RWPE2 (cell line): Measurements from ENCODE around the gene ATP6V1B1.

ENCODE experiments used
- ATAC-seq: fragments of 200-7000 bp; cut with Tn5 transposase; 3 replicates; pipeline ENCODE4 v1.9.1; 2021; ENCODE audit warnings: low read depth
- DNase-seq: peaks from one replicate; pipeline ENCODE4 v3.0.0-alpha.2; 2020; ENCODE audit warnings: low spot score
- H3K27ac ChIP-seq: fragments of 450-650 bp; 2 replicates; pipeline ENCODE4 v1.5.1; 2017; ENCODE audit warnings: mild to moderate bottlenecking; ENCODE audit not compliant: poor library complexity, severe bottlenecking
- H3K27me3 ChIP-seq: fragments of 250-450 bp; sonication (Bioruptor Pico); 2 replicates; pipeline ENCODE4 v1.5.1; 2021; ENCODE audit warnings: mild to moderate bottlenecking, moderate library complexity; ENCODE audit not compliant: insufficient read depth, poor library complexity, severe bottlenecking
- H3K36me3 ChIP-seq: fragments of 250-450 bp; sonication (Bioruptor Pico); 2 replicates; pipeline ENCODE4 v1.5.1; 2020; ENCODE audit warnings: low read depth, mild to moderate bottlenecking, moderate library complexity
- H3K4me1 ChIP-seq: fragments of 250-450 bp; sonication (Bioruptor Pico); 2 replicates; pipeline ENCODE4 v1.5.1; 2021; ENCODE audit warnings: mild to moderate bottlenecking, moderate library complexity; ENCODE audit not compliant: insufficient read depth, poor library complexity, severe bottlenecking
- H3K4me3 ChIP-seq: fragments of 250-450 bp; sonication (Bioruptor Pico); 2 replicates; pipeline ENCODE4 v1.5.1; 2021; ENCODE audit warnings: mild to moderate bottlenecking, moderate library complexity; ENCODE audit not compliant: severe bottlenecking
- H3K9me3 ChIP-seq: fragments of 250-450 bp; sonication (Bioruptor Pico); 2 replicates; pipeline ENCODE4 v1.5.1; 2021; ENCODE audit warnings: mild to moderate bottlenecking, moderate library complexity; ENCODE audit not compliant: severe bottlenecking
- TF ChIP-seq, protein P1 (sequence below): fragments of 450-650 bp; IDR thresholded peaks from one replicate; pipeline ENCODE4 v1.5.1; 2017; ENCODE audit warnings: mild to moderate bottlenecking, moderate library complexity; ENCODE audit not compliant: poor library complexity, severe bottlenecking

Gene ATP6V1B1

DNA sequence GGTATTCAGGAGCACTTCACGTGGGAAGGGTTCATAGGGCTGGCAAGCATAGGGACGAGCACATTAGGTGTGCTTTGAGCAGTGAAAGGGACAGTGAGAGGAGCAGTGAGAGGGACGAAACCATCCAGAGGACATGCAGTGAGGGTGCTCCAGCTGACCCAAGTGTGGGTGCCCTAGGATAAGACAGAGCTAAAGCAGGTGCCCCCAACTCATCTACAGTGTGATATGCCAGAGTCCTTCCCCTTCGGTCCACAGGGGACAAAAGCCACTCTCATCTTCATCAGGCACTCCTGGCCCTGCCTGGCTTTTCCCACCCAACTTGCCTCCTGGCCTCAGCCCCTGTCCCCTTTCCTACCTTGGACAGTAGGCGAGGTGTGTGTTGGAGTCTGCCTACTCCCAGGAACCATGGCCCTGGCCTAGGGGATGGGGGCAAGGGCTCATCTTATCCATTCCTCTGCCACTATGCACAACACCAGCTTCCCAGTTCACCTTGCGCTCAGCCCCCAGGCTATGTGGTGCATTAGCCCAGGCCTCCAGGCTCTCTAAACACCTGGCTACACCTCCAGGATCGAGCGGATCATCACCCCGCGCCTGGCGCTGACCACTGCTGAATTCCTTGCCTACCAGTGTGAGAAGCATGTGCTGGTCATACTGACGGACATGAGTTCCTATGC lies 26.6 kb downstream of the ATP6V1B1 start:
- H3K9me3 ChIP-seq = no peaks in the 10 kb centered on the region
- H3K27me3 ChIP-seq = peaks cover 17% of the 10 kb centered on the region
- H3K36me3 ChIP-seq = no peaks in the 10 kb centered on the region
- H3K27ac ChIP-seq = no peak overlapping the region
- TF ChIP-seq, protein P1, sequence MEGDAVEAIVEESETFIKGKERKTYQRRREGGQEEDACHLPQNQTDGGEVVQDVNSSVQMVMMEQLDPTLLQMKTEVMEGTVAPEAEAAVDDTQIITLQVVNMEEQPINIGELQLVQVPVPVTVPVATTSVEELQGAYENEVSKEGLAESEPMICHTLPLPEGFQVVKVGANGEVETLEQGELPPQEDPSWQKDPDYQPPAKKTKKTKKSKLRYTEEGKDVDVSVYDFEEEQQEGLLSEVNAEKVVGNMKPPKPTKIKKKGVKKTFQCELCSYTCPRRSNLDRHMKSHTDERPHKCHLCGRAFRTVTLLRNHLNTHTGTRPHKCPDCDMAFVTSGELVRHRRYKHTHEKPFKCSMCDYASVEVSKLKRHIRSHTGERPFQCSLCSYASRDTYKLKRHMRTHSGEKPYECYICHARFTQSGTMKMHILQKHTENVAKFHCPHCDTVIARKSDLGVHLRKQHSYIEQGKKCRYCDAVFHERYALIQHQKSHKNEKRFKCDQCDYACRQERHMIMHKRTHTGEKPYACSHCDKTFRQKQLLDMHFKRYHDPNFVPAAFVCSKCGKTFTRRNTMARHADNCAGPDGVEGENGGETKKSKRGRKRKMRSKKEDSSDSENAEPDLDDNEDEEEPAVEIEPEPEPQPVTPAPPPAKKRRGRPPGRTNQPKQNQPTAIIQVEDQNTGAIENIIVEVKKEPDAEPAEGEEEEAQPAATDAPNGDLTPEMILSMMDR = no peak
- DNase-seq = no peak
- no peaks in the 10 kb centered on the region for H3K4me1 ChIP-seq
- H3K4me3 ChIP-seq = no peak overlapping the region
- ATAC-seq = no peak

DNA sequence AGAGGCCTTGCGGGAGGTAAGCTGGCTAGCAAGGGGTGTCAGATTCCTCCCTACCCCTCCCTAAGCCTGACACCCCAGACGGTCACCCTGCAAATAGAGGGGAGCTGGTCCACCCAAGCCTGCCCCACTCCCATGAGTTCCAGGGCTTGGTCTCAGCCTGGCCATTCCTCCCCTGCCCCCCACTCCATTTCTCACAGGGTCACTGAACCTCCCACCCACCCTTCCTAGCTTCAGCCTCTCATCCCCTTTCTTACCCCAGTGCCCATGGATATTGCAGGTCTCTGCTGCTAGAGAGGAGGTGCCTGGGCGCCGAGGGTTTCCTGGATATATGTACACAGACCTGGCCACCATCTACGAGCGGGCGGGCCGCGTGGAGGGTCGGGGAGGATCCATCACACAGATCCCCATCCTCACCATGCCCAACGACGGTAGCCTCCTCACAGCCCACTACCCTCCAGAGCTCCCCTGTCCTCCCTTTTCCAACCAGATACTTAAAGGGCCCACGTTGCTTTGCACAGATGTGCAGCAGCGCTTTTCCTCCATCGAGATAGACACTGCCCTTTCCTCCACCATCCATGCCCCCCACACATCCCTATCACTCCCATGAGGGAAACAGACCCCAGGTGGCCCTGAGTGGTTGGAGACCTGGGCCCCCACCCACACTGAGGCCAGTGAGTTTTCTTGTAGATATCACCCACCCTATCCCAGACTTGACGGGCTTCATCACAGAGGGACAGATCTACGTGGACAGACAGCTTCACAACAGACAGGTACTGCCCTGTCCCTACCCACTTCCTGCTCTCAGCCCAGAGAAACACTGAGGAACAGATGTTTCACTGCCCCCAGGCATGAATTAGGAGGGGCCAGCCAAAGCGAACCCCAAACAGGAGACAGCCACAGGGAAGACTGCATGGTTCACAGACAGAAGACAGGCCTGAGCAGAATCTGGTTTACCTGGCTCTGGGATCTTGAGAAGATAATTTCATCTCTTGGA lies 27.5 kb downstream of the ATP6V1B1 start:
- TF ChIP-seq, protein P1 = no peak
- no peak for DNase-seq
- ATAC-seq = no peak
- no peak overlapping the region for H3K27ac ChIP-seq
- H3K4me1 ChIP-seq = no peaks in the 10 kb centered on the region
- H3K36me3 ChIP-seq = no peaks in the 10 kb centered on the region
- H3K27me3 ChIP-seq = peaks cover 17% of the 10 kb centered on the region
- H3K9me3 ChIP-seq = no peaks in the 10 kb centered on the region
- H3K4me3 ChIP-seq = no peak overlapping the region

DNA sequence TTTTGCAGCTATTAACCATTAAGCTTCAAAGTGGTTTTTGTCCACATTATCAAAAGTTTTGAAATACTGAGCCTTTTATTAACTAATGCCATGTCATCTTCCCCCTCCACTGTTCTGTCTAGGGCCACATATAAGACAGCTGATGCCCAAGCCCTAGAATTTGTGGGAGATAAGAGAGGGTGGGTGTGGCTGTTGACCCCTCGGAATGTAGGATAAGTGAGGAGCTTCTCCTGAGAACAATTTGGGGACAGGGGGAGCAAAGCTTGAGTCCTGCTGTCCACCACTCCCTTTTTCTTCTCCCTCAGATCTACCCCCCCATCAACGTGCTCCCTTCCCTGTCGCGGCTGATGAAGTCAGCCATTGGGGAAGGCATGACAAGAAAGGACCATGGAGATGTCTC lies 28.4 kb downstream of the ATP6V1B1 start:
- TF ChIP-seq, protein P1 = no peak
- Histone ChIP-seq H3K27ac (no peak overlapping the region), H3K9me3 (no peaks in the 10 kb centered on the region), H3K4me3 (no peak overlapping the region), H3K27me3 (peaks cover 17% of the 10 kb centered on the region), H3K36me3 (no peaks in the 10 kb centered on the region), H3K4me1 (no peaks in the 10 kb centered on the region)
- DNase-seq = no peak
- no peak for ATAC-seq

DNA sequence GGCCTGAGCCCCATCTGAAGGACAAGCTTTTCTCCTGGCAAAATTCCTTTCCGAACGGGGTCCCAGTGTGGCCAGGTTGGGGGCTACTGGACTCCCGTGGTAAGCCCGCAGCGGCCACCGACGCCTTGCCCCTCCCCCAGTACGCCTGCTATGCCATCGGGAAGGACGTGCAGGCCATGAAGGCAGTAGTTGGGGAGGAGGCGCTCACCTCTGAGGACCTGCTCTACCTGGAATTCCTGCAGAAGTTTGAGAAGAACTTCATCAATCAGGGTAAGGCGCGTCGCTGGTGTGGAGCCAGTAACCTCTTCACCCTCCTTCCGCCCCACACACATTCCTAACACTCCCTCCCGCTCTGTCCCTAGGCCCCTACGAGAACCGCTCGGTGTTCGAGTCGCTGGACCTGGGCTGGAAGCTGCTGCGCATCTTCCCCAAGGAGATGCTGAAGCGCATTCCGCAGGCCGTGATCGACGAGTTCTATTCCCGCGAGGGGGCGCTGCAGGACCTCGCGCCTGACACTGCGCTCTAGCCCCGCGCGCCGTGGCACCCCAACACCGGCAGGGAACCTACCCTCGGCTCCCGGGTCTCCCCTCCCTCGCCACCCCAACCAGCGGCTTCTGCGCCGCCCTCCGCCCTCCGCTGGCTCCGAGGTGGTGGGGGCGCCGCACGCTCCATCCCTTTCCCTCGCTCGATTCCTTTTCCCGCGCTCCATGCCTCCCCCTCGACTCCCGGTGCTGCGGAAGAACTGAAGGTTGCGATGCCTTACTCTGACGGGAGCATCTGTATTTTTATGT lies 29.1 kb downstream of the ATP6V1B1 start:
- no peaks in the 10 kb centered on the region for H3K9me3 ChIP-seq
- DNase-seq = no peak

More for the DNA sequence above, 29.1 kb downstream of the ATP6V1B1 start:
- TF ChIP-seq, protein P1 = peak; percentile 85
- H3K27me3 ChIP-seq = peaks cover 17% of the 10 kb centered on the region
- H3K27ac ChIP-seq = no peak overlapping the region
- H3K4me1 ChIP-seq = no peaks in the 10 kb centered on the region
- peak overlapping the region; percentile 28 for H3K4me3 ChIP-seq
- peak; percentile 69 for ATAC-seq
- H3K36me3 ChIP-seq = no peaks in the 10 kb centered on the region
